ENCODE data around the gene BEST2. TPM values are rescaled to one million over a fixed set of nuclear protein-coding genes. Genes with fewer than 3 reads are reported as not detected.

BEST2 gene
- total and polyA plus RNA-seq, 2 donors from 2014 or later = not detected

- Histone ChIP-seq H3K4me1 (ENCODE audit: control insufficient read depth in 2 of 3, insufficient read depth in 2 of 3, low read depth in 1 of 3, low read length in 3 of 3) (peaks cover 0 to 20% (median 4%) of the 10 kb centered on the region in 3 donors), H3K9me3 (ENCODE audit: control insufficient read depth in 2 of 3, insufficient read depth in 1 of 3, low read length in 3 of 3) (no peaks in the 10 kb centered on the region), H3K4me3 (ENCODE audit: low read length in 3 of 3) (peak overlapping the region; percentile 28 to 75 (median 70)), H3K36me3 (ENCODE audit: control insufficient read depth in 2 of 3, insufficient read depth in 3 of 3, low read length in 3 of 3) (no peaks in the 10 kb centered on the region), H3K27ac (ENCODE audit: low read depth in 2 of 2, low read length in 2 of 2) (peak overlapping the region; percentile 92 to 95), H3K9ac (ENCODE audit: low read length in 3 of 3) (peak overlapping the region in 2 of 3 donors; percentile 43 to 91), H3K27me3 (ENCODE audit: control insufficient read depth, insufficient read depth, low read length) (no peaks in the 10 kb centered on the region)
- peak; percentile 74 to 93 (median 86) for DNase-seq
- intact Hi-C loops (cut with DNase I) = no loop called here
- no peak for FAIRE-seq
- TF ChIP-seq CTCF (IDR thresholded peaks at IDR 0.05; ENCODE audit: borderline replicate concordance, extremely low read depth, insufficient read depth) = peak; percentile 95
Measured at GRCh38 chr19:12777217-12778016, 25.8 kb downstream of the BEST2 start.

GRCh38 chr19:12778017-12778904 is 26.7 kb downstream of the BEST2 start:
- Histone ChIP-seq H3K27me3 (ENCODE audit: control insufficient read depth, insufficient read depth, low read length) (no peaks in the 10 kb centered on the region), H3K9me3 (ENCODE audit: control insufficient read depth in 2 of 3, insufficient read depth in 1 of 3, low read length in 3 of 3) (no peaks in the 10 kb centered on the region), H3K4me3 (ENCODE audit: low read length in 3 of 3) (peak overlapping the region; percentile 39 to 75 (median 70)), H3K27ac (ENCODE audit: low read depth in 2 of 2, low read length in 2 of 2) (peak overlapping the region; percentile 92 to 95), H3K9ac (ENCODE audit: low read length in 3 of 3) (peak overlapping the region; percentile 43 to 91 (median 73)), H3K36me3 (ENCODE audit: control insufficient read depth in 2 of 3, insufficient read depth in 3 of 3, low read length in 3 of 3) (no peaks in the 10 kb centered on the region), H3K4me1 (ENCODE audit: control insufficient read depth in 2 of 3, insufficient read depth in 2 of 3, low read depth in 1 of 3, low read length in 3 of 3) (peaks cover 0 to 20% (median 4%) of the 10 kb centered on the region in 3 donors)
- peak; percentile 60 to 94 (median 85) for DNase-seq
- intact Hi-C loops (cut with DNase I) = no loop called here
- FAIRE-seq = no peak
- TF ChIP-seq CTCF (IDR thresholded peaks at IDR 0.05; ENCODE audit: borderline replicate concordance, extremely low read depth, insufficient read depth) = no peak

GRCh38 chr19:12778905-12779161 is 27.2 kb downstream of the BEST2 start:
- H3K27ac ChIP-seq (ENCODE audit: low read depth in 2 of 2, low read length in 2 of 2) = peak overlapping the region; percentile 92 to 95
- FAIRE-seq (no peak), DNase-seq (no peak)
- no peak for TF ChIP-seq CTCF (IDR thresholded peaks at IDR 0.05; ENCODE audit: borderline replicate concordance, extremely low read depth, insufficient read depth)
- H3K36me3 ChIP-seq (ENCODE audit: control insufficient read depth in 2 of 3, insufficient read depth in 3 of 3, low read length in 3 of 3) = no peaks in the 10 kb centered on the region
- H3K9ac ChIP-seq (ENCODE audit: low read length in 3 of 3) = peak overlapping the region in 2 of 3 donors; percentile 73 to 91
- intact Hi-C loops (cut with DNase I) = no loop called here
- H3K4me3 ChIP-seq (ENCODE audit: low read length in 3 of 3) = peak overlapping the region in 2 of 3 donors; percentile 70 to 75
- H3K27me3 ChIP-seq (ENCODE audit: control insufficient read depth, insufficient read depth, low read length) = no peaks in the 10 kb centered on the region
- no peaks in the 10 kb centered on the region for H3K9me3 ChIP-seq (ENCODE audit: control insufficient read depth in 2 of 3, insufficient read depth in 1 of 3, low read length in 3 of 3)
- H3K4me1 ChIP-seq (ENCODE audit: control insufficient read depth in 2 of 3, insufficient read depth in 2 of 3, low read depth in 1 of 3, low read length in 3 of 3) = peaks cover 0 to 25% (median 7%) of the 10 kb centered on the region in 3 donors

Data from kidney (tissue), 14 donors.